ENCODE results near the gene TENM4. TPM values are rescaled to one million over a fixed set of nuclear protein-coding genes. Genes with fewer than 3 reads are reported as not detected.

The TENM4 gene
- total and polyA plus RNA-seq, 2 of the 13 experiments (the other 11 are each of a cell fraction or from before 2014, with no cell fraction given), result not detected

- H3K4me3 ChIP-seq (replicated peaks in 1 of 3; ENCODE audit: insufficient read depth in 1 of 3, low read depth in 2 of 3, low read length in 3 of 3), result no peak overlapping the region
- no peak for TF ChIP-seq MAZ (IDR thresholded peaks at IDR 0.05; ENCODE audit: borderline replicate concordance, low read depth, low read length)
- no peak for TF ChIP-seq MAZ (CRISPR knock-in tag; IDR thresholded peaks at IDR 0.05; ENCODE audit: low read depth)
- no peak for TF ChIP-seq SAP130 (CRISPR knock-in tag; IDR thresholded peaks at IDR 0.05; ENCODE audit: low read depth)
- TF ChIP-seq RXRA (CRISPR knock-in tag; IDR thresholded peaks at IDR 0.05), result no peak
- TF ChIP-seq MYNN (CRISPR knock-in tag; IDR thresholded peaks at IDR 0.05; ENCODE audit: low read depth), result no peak
- TF ChIP-seq ZSCAN12 (CRISPR knock-in tag; IDR thresholded peaks at IDR 0.05), result no peak
- TF ChIP-seq TRIM22 (IDR thresholded peaks at IDR 0.05), result no peak
- TF ChIP-seq PRMT3 (CRISPR knock-in tag; IDR thresholded peaks at IDR 0.05; ENCODE audit: borderline replicate concordance, low read depth), result no peak
- TF ChIP-seq MZF1 (CRISPR knock-in tag; IDR thresholded peaks at IDR 0.05; ENCODE audit: borderline replicate concordance), result no peak
- no peak for TF ChIP-seq SAFB2 (CRISPR knock-in tag; IDR thresholded peaks at IDR 0.05; ENCODE audit: borderline replicate concordance, low read depth)
- peaks cover 1 to 13% of the 10 kb centered on the region in 2 experiments; a peak in 2 of 5 replicates for H3K27me3 ChIP-seq (ENCODE audit: control insufficient read depth in 1 of 2, insufficient read depth in 2 of 2, low read length in 2 of 2)
- WGBS (ENCODE audit: low lambda C conversion rate), result 23% methylated on average over 2 of the region's 2 CpGs
- no TSS peak for BruUV-seq (replicated peaks)
- POLR2A ChIA-PET, result no interaction called here
- CTCF ChIA-PET (ENCODE audit: low intra/inter-chr PET ratio, low total read pairs), result no interaction called here
- no peaks in the 10 kb centered on the region for H3K4me1 ChIP-seq (ENCODE audit: insufficient read depth, low read length)
- intact Hi-C loops (cut with micrococcal nuclease; ENCODE audit: unreplicated experiment), result no loop called here
- H3K27ac ChIP-seq (ENCODE audit: extremely low read length, insufficient read depth, low read length), result no peak overlapping the region
- in situ Hi-C loops (cut with HindIII; ENCODE audit: extremely low pct_ligation_motif_present, low pct_unique_long_range_greater_than_20kb), result no loop called here
- FAIRE-seq (no peak), DNase-seq (ENCODE audit: low spot score) (no peak), ATAC-seq (no peak)
- H3K79me2 ChIP-seq (ENCODE audit: insufficient read depth, low read length), result no peaks in the 10 kb centered on the region
- no peaks in the 10 kb centered on the region for H4K20me1 ChIP-seq (ENCODE audit: insufficient read depth, low read length)
- H3K9ac ChIP-seq (ENCODE audit: insufficient read depth, low read depth, low read length), result no peak overlapping the region
- no peaks in the 10 kb centered on the region for H3K9me3 ChIP-seq (ENCODE audit: low read length)
- H3K36me3 ChIP-seq (replicated peaks in 1 of 2; ENCODE audit: control insufficient read depth in 1 of 2, insufficient read depth in 2 of 2, low read length in 2 of 2), result no peaks in the 10 kb centered on the region
- H2AFZ ChIP-seq (ENCODE audit: low read length), result no peak overlapping the region
- H3K4me2 ChIP-seq (ENCODE audit: low read depth, low read length), result no peak overlapping the region
These were observed 583.1 kb downstream of the TENM4 start for GRCh38 chr11:78857688-78858087.

Measured in HepG2 (cell line).